HepG2 (cell line): ENCODE data around the gene BEST3. TPM values are rescaled to one million over a fixed set of nuclear protein-coding genes. Genes with fewer than 3 reads are reported as not detected.
A peak's percentile ranks its signal among the peaks of the same experiment; 100 is the strongest.

Source experiments
- ATAC-seq: fragments of 200-7000 bp; cut with Tn5 transposase; 3 replicates; pipeline ENCODE4 v1.9.1; 2020; ENCODE audit warnings: mild to moderate bottlenecking, moderate library complexity
- BruUV-seq: library from RNA; stranded (reverse); fragments of 400-500 nt; replicated peaks from 2 replicates; lab custom pipeline; 2021; lab: Mats Ljungman, UMichigan
- CTCF ChIA-PET: fragments of 300-600 bp; formaldehyde crosslinking; extraction: SDS; loops from one replicate; lab custom pipeline; 2021; ENCODE audit warnings: low total read pairs, inconsistent platforms, low intra/inter-chr PET ratio; lab: Yijun Ruan, JAX
- POLR2A ChIA-PET: fragments of 350-600 bp; sonication (Branson Sonifier 250); formaldehyde crosslinking; loops from one replicate; lab custom pipeline; 2020; ENCODE audit warnings: antibody characterized with exemption, inconsistent platforms; lab: Yijun Ruan, JAX
- DNase-seq: peaks from one replicate; pipeline ENCODE4 v3.0.0-alpha.2; 2015; ENCODE audit warnings: low spot score
- FAIRE-seq: peaks from 3 replicates; lab custom pipeline; 2011; peaks lifted over from hg19 to GRCh38; lab: Jason Lieb, UNC
- H2AFZ ChIP-seq: one replicate; pipeline ENCODE4 v1.6.1; 2011; ENCODE audit warnings: low read length, inconsistent platforms
- H3K27ac ChIP-seq: fragments of 300-600 bp; 3 replicates; pipeline ENCODE4 v1.8.0; 2011; ENCODE audit warnings: mixed run types, mild to moderate bottlenecking, mixed read lengths, low read length, inconsistent platforms; ENCODE audit not compliant: insufficient read depth; ENCODE audit errors: extremely low read length
- H3K27me3 ChIP-seq, 2 experiments: fragments of 200-600 bp in 1 of 2; 2 replicates in 1 of 2; 3 replicates in 1 of 2; pipeline versions ENCODE4 v1.6.0 to v1.8.0; 2011; ENCODE audit warnings: low read length in 2 of 2, mild to moderate bottlenecking in 2 of 2, moderate library complexity in 2 of 2, inconsistent platforms in 1 of 2; ENCODE audit not compliant: insufficient read depth in 2 of 2, control insufficient read depth in 1 of 2
- H3K36me3 ChIP-seq, 2 experiments: fragments of 200-600 bp in 1 of 2; replicated peaks in 1 of 2; 2 replicates in 1 of 2; 3 replicates in 1 of 2; pipeline versions ENCODE4 v1.5.1 to v1.8.0; 2011; ENCODE audit warnings: low read length in 2 of 2, inconsistent platforms in 1 of 2; ENCODE audit not compliant: insufficient read depth in 2 of 2, control insufficient read depth in 1 of 2
- H3K4me1 ChIP-seq: 2 replicates; pipeline ENCODE4 v1.5.1; 2012; ENCODE audit warnings: low read length, inconsistent platforms; ENCODE audit not compliant: insufficient read depth
- H3K4me2 ChIP-seq: 2 replicates; pipeline ENCODE4 v1.6.0; 2011; ENCODE audit warnings: low read depth, low read length, inconsistent platforms
- H3K4me3 ChIP-seq, 3 experiments: fragments of 200-600 bp in 1 of 3; sonication (generic), shearing (Covaris generic) in 1 of 3; replicated peaks in 1 of 3; 2 replicates each; pipeline ENCODE4 v1.5.1; 2011 to 2016; ENCODE audit warnings: low read length in 3 of 3, inconsistent platforms in 2 of 3, low read depth in 2 of 3, mild to moderate bottlenecking in 2 of 3, control low read depth in 1 of 3, mixed read lengths in 1 of 3; ENCODE audit not compliant: insufficient read depth in 1 of 3
- H3K79me2 ChIP-seq: one replicate; pipeline ENCODE4 v1.6.1; 2011; ENCODE audit warnings: low read length, inconsistent platforms; ENCODE audit not compliant: insufficient read depth
- H3K9ac ChIP-seq: 2 replicates; pipeline ENCODE4 v1.6.0; 2011; ENCODE audit warnings: mild to moderate bottlenecking, low read depth, low read length, inconsistent platforms; ENCODE audit not compliant: insufficient read depth
- H3K9me3 ChIP-seq: 2 replicates; pipeline ENCODE4 v1.5.1; 2012; ENCODE audit warnings: mild to moderate bottlenecking, low read length
- H4K20me1 ChIP-seq: 2 replicates; pipeline ENCODE4 v1.6.0; 2011; ENCODE audit warnings: inconsistent platforms, mild to moderate bottlenecking, low read length, moderate library complexity; ENCODE audit not compliant: insufficient read depth
- CREB1 ChIP-seq, 2 experiments: fragments of 450-650 bp in 1 of 2; IDR thresholded peaks; 2 replicates each; pipeline ENCODE4 v1.6.1; 2016 to 2017; ENCODE audit warnings: control low read depth in 1 of 2, mild to moderate bottlenecking in 1 of 2, missing compliant biosample characterization in 1 of 2, missing genetic modification characterization in 1 of 2
- HOXA7 ChIP-seq: sonication (generic); formaldehyde crosslinking; IDR thresholded peaks from 2 replicates; pipeline ENCODE4 v1.8.1; 2022; ENCODE audit warnings: mild to moderate bottlenecking, missing genetic modification reagents, moderate library complexity
- JARID2 ChIP-seq: sonication (generic); formaldehyde crosslinking; IDR thresholded peaks from 2 replicates; pipeline ENCODE4 v1.8.1; 2023; ENCODE audit warnings: missing genetic modification reagents, inconsistent platforms; ENCODE audit not compliant: insufficient replicate concordance
- MED13 ChIP-seq: sonication (generic); formaldehyde crosslinking; IDR thresholded peaks from 2 replicates; pipeline ENCODE4 v1.5.0; 2020; ENCODE audit warnings: missing genetic modification reagents
- RFXANK ChIP-seq: IDR thresholded peaks from 2 replicates; pipeline ENCODE4 v1.6.1; 2016
- SMAD9 ChIP-seq: sonication (generic); formaldehyde crosslinking; IDR thresholded peaks from 2 replicates; pipeline ENCODE4 v1.5.1; 2020; ENCODE audit warnings: mild to moderate bottlenecking, missing genetic modification reagents
- ZNF703 ChIP-seq: sonication (generic); formaldehyde crosslinking; IDR thresholded peaks from 2 replicates; pipeline ENCODE4 v1.5.1; 2020; ENCODE audit warnings: missing genetic modification reagents, mild to moderate bottlenecking, moderate library complexity, borderline replicate concordance
- ZNF792 ChIP-seq: IDR thresholded peaks from 2 replicates; pipeline ENCODE4 v1.6.1; 2016
- WGBS: methylation state at CpG from one replicate; pipeline ENCODE4 v1.1.6; 2017; ENCODE audit warnings: low lambda C conversion rate; 5-methylcytosine and 5-hydroxymethylcytosine counted together
- in situ Hi-C: cut with HindIII; loops from 2 replicates; pipeline ENCODE4 v1.10.0; 2017; ENCODE audit warnings: low pct_unique_long_range_greater_than_20kb; ENCODE audit not compliant: extremely low pct_ligation_motif_present
- intact Hi-C: fragments of 100-400 bp; cut with micrococcal nuclease; formaldehyde crosslinking; loops from one replicate; pipeline ENCODE4 v1.10.0; 2022; ENCODE audit not compliant: unreplicated experiment
- polyA plus RNA-seq, 8 experiments: library from polyadenylated mRNA; depleted of rRNA in 3 of 8; stranded (reverse) in 7 of 8; unstranded in 1 of 8; fragments of >200 nt; fragmentation: Illumina TruSeq in 4 of 8; extraction: Trizol in 4 of 8; gene quantifications; 2 replicates each; pipeline versions ENCODE4 v1.2.1 to v1.2.3, GENCODE V29; 2011 to 2016; ENCODE audit warnings: low read depth in 4 of 8, missing spikeins in 1 of 8, mixed read lengths in 1 of 8; ENCODE audit not compliant: insufficient read depth in 1 of 8
- total RNA-seq, 5 experiments: library from RNA; depleted of rRNA; stranded (reverse); fragments of >200 nt; fragmentation: Illumina TruSeq; extraction: Trizol; gene quantifications; 2 replicates each; pipeline ENCODE4 v1.2.3, GENCODE V29; 2016; ENCODE audit warnings: low read depth in 1 of 5
- TF ChIP-seq, protein P1 (sequence below): sonication (generic); formaldehyde crosslinking; IDR thresholded peaks from 2 replicates; pipeline ENCODE4 v1.4.0; 2020; ENCODE audit warnings: mild to moderate bottlenecking, missing genetic modification reagents, borderline replicate concordance
- TF ChIP-seq, protein P2 (sequence below): sonication (generic); formaldehyde crosslinking; IDR thresholded peaks from 2 replicates; pipeline ENCODE4 v1.4.0; 2020; ENCODE audit warnings: low read depth, mild to moderate bottlenecking, missing genetic modification reagents
- TF ChIP-seq, protein P3 (sequence below): sonication (generic); formaldehyde crosslinking; IDR thresholded peaks from 2 replicates; pipeline ENCODE4 v1.4.0; 2020; ENCODE audit warnings: missing genetic modification reagents, borderline replicate concordance
- TF ChIP-seq, protein P4 (sequence below): sonication (generic); formaldehyde crosslinking; IDR thresholded peaks from 2 replicates; pipeline ENCODE4 v1.9.0; 2021; ENCODE audit warnings: missing genetic modification reagents, mild to moderate bottlenecking, borderline replicate concordance

The BEST3 gene
- total and polyA plus RNA-seq, 2 of the 13 experiments (the other 11 are each of a cell fraction or from before 2014, with no cell fraction given), result not detected

DNA sequence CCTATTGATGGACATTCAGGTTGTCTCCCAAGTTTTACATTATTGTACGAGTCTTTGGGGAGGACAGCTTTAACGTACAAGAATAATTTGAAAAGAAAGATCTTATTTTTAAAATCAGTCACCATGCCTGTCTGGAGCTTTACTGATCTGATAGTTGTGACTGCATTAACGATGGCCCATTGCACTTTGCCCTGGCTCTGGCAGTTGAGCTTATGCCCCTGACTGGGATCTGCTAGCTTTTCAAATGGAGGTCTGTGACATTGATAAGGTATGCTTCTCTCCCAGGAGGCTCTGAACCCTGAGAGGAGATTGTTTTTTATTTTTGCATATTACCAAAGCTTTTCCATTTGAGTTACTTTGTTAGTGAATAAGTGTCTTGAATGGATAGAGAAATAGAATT, 21.6 kb upstream of the BEST3 start:
- no peak overlapping the region for H2AFZ ChIP-seq
- H3K4me2 ChIP-seq, result no peak overlapping the region
- H3K36me3 ChIP-seq, result no peaks in the 10 kb centered on the region
- BruUV-seq, result no TSS peak
- TF ChIP-seq, protein P1, sequence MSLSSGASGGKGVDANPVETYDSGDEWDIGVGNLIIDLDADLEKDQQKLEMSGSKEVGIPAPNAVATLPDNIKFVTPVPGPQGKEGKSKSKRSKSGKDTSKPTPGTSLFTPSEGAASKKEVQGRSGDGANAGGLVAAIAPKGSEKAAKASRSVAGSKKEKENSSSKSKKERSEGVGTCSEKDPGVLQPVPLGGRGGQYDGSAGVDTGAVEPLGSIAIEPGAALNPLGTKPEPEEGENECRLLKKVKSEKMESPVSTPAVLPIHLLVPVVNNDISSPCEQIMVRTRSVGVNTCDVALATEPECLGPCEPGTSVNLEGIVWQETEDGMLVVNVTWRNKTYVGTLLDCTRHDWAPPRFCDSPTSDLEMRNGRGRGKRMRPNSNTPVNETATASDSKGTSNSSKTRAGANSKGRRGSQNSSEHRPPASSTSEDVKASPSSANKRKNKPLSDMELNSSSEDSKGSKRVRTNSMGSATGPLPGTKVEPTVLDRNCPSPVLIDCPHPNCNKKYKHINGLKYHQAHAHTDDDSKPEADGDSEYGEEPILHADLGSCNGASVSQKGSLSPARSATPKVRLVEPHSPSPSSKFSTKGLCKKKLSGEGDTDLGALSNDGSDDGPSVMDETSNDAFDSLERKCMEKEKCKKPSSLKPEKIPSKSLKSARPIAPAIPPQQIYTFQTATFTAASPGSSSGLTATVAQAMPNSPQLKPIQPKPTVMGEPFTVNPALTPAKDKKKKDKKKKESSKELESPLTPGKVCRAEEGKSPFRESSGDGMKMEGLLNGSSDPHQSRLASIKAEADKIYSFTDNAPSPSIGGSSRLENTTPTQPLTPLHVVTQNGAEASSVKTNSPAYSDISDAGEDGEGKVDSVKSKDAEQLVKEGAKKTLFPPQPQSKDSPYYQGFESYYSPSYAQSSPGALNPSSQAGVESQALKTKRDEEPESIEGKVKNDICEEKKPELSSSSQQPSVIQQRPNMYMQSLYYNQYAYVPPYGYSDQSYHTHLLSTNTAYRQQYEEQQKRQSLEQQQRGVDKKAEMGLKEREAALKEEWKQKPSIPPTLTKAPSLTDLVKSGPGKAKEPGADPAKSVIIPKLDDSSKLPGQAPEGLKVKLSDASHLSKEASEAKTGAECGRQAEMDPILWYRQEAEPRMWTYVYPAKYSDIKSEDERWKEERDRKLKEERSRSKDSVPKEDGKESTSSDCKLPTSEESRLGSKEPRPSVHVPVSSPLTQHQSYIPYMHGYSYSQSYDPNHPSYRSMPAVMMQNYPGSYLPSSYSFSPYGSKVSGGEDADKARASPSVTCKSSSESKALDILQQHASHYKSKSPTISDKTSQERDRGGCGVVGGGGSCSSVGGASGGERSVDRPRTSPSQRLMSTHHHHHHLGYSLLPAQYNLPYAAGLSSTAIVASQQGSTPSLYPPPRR (CRISPR knock-in tag), result no peak
- TF ChIP-seq HOXA7 (CRISPR knock-in tag), result no peak
- TF ChIP-seq MED13 (CRISPR knock-in tag), result no peak
- no peak for TF ChIP-seq CREB1 (IDR thresholded peaks at IDR 0.05)
- no peak for TF ChIP-seq CREB1 (CRISPR knock-in tag; IDR thresholded peaks at IDR 0.05)
- no peak for TF ChIP-seq RFXANK (CRISPR knock-in tag)
- no peak for TF ChIP-seq ZNF792 (CRISPR knock-in tag)
- TF ChIP-seq ZNF703 (CRISPR knock-in tag), result no peak
- TF ChIP-seq SMAD9 (CRISPR knock-in tag), result no peak
- TF ChIP-seq, protein P2, sequence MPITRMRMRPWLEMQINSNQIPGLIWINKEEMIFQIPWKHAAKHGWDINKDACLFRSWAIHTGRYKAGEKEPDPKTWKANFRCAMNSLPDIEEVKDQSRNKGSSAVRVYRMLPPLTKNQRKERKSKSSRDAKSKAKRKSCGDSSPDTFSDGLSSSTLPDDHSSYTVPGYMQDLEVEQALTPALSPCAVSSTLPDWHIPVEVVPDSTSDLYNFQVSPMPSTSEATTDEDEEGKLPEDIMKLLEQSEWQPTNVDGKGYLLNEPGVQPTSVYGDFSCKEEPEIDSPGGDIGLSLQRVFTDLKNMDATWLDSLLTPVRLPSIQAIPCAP (CRISPR knock-in tag), result no peak
- no peak for TF ChIP-seq JARID2
- TF ChIP-seq, protein P3, sequence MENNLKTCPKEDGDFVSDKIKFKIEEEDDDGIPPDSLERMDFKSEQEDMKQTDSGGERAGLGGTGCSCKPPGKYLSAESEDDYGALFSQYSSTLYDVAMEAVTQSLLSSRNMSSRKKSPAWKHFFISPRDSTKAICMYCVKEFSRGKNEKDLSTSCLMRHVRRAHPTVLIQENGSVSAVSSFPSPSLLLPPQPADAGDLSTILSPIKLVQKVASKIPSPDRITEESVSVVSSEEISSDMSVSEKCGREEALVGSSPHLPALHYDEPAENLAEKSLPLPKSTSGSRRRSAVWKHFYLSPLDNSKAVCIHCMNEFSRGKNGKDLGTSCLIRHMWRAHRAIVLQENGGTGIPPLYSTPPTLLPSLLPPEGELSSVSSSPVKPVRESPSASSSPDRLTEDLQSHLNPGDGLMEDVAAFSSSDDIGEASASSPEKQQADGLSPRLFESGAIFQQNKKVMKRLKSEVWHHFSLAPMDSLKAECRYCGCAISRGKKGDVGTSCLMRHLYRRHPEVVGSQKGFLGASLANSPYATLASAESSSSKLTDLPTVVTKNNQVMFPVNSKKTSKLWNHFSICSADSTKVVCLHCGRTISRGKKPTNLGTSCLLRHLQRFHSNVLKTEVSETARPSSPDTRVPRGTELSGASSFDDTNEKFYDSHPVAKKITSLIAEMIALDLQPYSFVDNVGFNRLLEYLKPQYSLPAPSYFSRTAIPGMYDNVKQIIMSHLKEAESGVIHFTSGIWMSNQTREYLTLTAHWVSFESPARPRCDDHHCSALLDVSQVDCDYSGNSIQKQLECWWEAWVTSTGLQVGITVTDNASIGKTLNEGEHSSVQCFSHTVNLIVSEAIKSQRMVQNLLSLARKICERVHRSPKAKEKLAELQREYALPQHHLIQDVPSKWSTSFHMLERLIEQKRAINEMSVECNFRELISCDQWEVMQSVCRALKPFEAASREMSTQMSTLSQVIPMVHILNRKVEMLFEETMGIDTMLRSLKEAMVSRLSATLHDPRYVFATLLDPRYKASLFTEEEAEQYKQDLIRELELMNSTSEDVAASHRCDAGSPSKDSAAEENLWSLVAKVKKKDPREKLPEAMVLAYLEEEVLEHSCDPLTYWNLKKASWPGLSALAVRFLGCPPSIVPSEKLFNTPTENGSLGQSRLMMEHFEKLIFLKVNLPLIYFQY (CRISPR knock-in tag), result no peak
- TF ChIP-seq, protein P4, sequence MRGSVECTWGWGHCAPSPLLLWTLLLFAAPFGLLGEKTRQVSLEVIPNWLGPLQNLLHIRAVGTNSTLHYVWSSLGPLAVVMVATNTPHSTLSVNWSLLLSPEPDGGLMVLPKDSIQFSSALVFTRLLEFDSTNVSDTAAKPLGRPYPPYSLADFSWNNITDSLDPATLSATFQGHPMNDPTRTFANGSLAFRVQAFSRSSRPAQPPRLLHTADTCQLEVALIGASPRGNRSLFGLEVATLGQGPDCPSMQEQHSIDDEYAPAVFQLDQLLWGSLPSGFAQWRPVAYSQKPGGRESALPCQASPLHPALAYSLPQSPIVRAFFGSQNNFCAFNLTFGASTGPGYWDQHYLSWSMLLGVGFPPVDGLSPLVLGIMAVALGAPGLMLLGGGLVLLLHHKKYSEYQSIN (CRISPR knock-in tag), result no peak
- POLR2A ChIA-PET, result no interaction called here
- no peak overlapping the region for H3K27ac ChIP-seq
- no peaks in the 10 kb centered on the region for H4K20me1 ChIP-seq
- no peaks in the 10 kb centered on the region for H3K27me3 ChIP-seq
- H3K4me1 ChIP-seq, result no peaks in the 10 kb centered on the region
- no peak for FAIRE-seq
- no peaks in the 10 kb centered on the region for H3K9me3 ChIP-seq
- in situ Hi-C loops (no loop called here), intact Hi-C loops (no loop called here)
- ATAC-seq, result peak; percentile 61; the same call in 2 of the 3 replicates
- DNase-seq, result no peak
- no peak overlapping the region for H3K9ac ChIP-seq
- H3K79me2 ChIP-seq, result no peaks in the 10 kb centered on the region
- CTCF ChIA-PET, result no interaction called here
- H3K4me3 ChIP-seq, result no peak overlapping the region
- 22% methylated on average over 3 of the region's 3 CpGs for WGBS
